Measurements from ENCODE around the gene SYT8.
"Not testable (repeated sequence)": the region's sequence is repeated elsewhere in the genome, so short reads cannot be mapped to it uniquely, and the experiment has no call there.

Gene SYT8

GRCh38 chr11:1874441-1875092 lies 39.8 kb downstream of the SYT8 start:
- DNase-seq: not testable (repeated sequence)

- DNase-seq: no peak
Measured at GRCh38 chr11:1875093-1875850, 40.5 kb downstream of the SYT8 start.

GRCh38 chr11:1875851-1876301 lies 41.1 kb downstream of the SYT8 start:
- not testable (repeated sequence) for DNase-seq

- DNase-seq: peak; percentile 54
Measured at GRCh38 chr11:1876361-1877063, 41.7 kb downstream of the SYT8 start.

- peak; percentile 54 for DNase-seq
Measured at GRCh38 chr11:1877211-1878136, 42.7 kb downstream of the SYT8 start.

GRCh38 chr11:1878137-1879031 lies 43.6 kb downstream of the SYT8 start:
- no peak for DNase-seq

GRCh38 chr11:1879342-1879940 lies 44.7 kb downstream of the SYT8 start:
- DNase-seq: no peak

- peak; percentile 53 for DNase-seq
Measured at GRCh38 chr11:1879941-1880720, 45.3 kb downstream of the SYT8 start.

GRCh38 chr11:1880746-1881441 lies 46.1 kb downstream of the SYT8 start:
- DNase-seq: peak; percentile 7

- DNase-seq: peak; percentile 10
Measured at GRCh38 chr11:1881442-1882264, 46.9 kb downstream of the SYT8 start.

GRCh38 chr11:1882265-1883238 lies 47.8 kb downstream of the SYT8 start:
- peak; percentile 74 for DNase-seq

GRCh38 chr11:1883346-1884302 lies 48.8 kb downstream of the SYT8 start:
- no peak for DNase-seq

- no peak for DNase-seq
Measured at GRCh38 chr11:1884303-1884700, 49.5 kb downstream of the SYT8 start.

GRCh38 chr11:1886551-1886950 lies 51.8 kb downstream of the SYT8 start:
- not testable (repeated sequence) for DNase-seq

All from fibroblast of skin of scalp (primary cell).